AG04450 (cell line): ENCODE measurements around the gene CECR2. TPM values are rescaled to one million over a fixed set of nuclear protein-coding genes. Genes with fewer than 3 reads are reported as not detected.

ENCODE experiments used
- CTCF ChIA-PET: fragments of 300-600, 350-600 bp; formaldehyde crosslinking; extraction: SDS; loops from one replicate; lab custom pipeline; 2022; ENCODE audit warnings: antibody characterized with exemption, inconsistent platforms; lab: Charles Lee
- POLR2A ChIA-PET: fragments of 350-600 bp; formaldehyde crosslinking; extraction: SDS; loops from one replicate; lab custom pipeline; 2021; ENCODE audit warnings: antibody characterized with exemption, inconsistent platforms; lab: Yijun Ruan, JAX
- DNase-seq: peaks from one replicate; pipeline ENCODE4 v3.0.0-alpha.2; 2011; ENCODE audit warnings: low read depth, low spot score
- H3K27ac ChIP-seq: one replicate; pipeline ENCODE4 v1.5.1; 2012; ENCODE audit warnings: low read depth, low read length, control low read depth
- H3K27me3 ChIP-seq: one replicate; pipeline ENCODE4 v1.6.0; 2012; ENCODE audit warnings: low read length; ENCODE audit not compliant: control insufficient read depth, insufficient read depth
- H3K4me3 ChIP-seq: 2 replicates; pipeline ENCODE4 v1.5.1; 2011; ENCODE audit warnings: mild to moderate bottlenecking, low read depth, low read length, control low read depth
- H3K9me3 ChIP-seq: 2 replicates; pipeline ENCODE4 v1.5.1; 2012; ENCODE audit warnings: low read length; ENCODE audit not compliant: control insufficient read depth, insufficient read depth
- polyA plus RNA-seq: library from polyadenylated mRNA; depleted of rRNA; stranded (reverse); fragments of >200 nt; gene quantifications from 2 replicates; pipeline ENCODE4 v1.2.3, GENCODE V29; 2011
- TF ChIP-seq, protein P1 (sequence below): IDR thresholded peaks from 2 replicates; pipeline ENCODE4 v1.5.1; 2011; ENCODE audit warnings: low read depth, low read length, control low read depth, inconsistent platforms

CECR2 gene
- polyA plus RNA-seq, 1 experiment, result not detected

DNA sequence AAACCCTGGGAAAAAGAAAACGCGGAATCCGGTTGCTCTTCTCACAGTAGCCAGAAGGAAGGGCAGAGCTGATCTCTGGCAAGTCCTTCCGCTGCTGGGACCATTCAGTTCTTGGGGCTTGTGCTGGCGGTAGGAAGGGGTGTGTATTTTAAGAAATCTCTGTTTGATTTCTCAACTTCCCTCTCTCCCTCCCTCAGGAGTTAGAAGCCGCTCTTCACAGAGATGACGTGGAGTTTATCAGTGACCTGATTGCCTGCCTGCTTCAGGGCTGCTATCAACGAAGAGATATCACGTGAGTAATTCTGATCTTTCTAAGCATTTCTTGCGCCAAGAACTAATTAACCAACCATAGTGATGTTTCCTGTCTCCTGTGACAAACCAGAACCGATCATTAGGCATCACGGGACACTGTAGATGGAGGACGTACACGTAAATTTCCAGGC is 108.2 kb downstream of the CECR2 start:
- POLR2A ChIA-PET, result no interaction called here
- Histone ChIP-seq H3K4me3 (no peak overlapping the region), H3K27me3 (no peaks in the 10 kb centered on the region), H3K9me3 (no peaks in the 10 kb centered on the region), H3K27ac (no peak overlapping the region)
- DNase-seq, result no peak
- TF ChIP-seq, protein P1, sequence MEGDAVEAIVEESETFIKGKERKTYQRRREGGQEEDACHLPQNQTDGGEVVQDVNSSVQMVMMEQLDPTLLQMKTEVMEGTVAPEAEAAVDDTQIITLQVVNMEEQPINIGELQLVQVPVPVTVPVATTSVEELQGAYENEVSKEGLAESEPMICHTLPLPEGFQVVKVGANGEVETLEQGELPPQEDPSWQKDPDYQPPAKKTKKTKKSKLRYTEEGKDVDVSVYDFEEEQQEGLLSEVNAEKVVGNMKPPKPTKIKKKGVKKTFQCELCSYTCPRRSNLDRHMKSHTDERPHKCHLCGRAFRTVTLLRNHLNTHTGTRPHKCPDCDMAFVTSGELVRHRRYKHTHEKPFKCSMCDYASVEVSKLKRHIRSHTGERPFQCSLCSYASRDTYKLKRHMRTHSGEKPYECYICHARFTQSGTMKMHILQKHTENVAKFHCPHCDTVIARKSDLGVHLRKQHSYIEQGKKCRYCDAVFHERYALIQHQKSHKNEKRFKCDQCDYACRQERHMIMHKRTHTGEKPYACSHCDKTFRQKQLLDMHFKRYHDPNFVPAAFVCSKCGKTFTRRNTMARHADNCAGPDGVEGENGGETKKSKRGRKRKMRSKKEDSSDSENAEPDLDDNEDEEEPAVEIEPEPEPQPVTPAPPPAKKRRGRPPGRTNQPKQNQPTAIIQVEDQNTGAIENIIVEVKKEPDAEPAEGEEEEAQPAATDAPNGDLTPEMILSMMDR, result no peak
- CTCF ChIA-PET, result interaction anchor here (1.0 to 1.6 kb wide), 4 partner anchors 16 to 306 kb away, joined by 3 to 4 read pairs (median 3); no protein-coding TSS in a partner anchor

DNA sequence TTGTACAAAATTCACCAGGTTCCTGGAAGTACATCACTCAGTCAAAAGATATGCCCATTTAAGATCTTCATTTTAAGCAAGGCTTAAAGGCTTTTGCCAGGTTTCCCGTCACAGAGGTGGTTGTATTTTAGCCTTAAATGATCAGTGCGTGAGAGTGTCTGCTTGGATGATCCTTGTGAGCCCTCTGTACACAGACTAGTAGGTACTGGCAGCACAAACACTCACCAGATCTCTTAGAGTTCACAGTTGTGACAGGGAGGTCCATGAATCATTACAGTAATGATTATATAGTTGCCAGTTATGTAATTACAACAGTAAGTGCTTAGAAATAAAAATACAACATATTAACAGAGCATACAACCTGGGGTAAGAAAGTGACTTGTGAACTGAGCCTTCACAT is 109.9 kb downstream of the CECR2 start:
- ChIA-PET CTCF (interaction anchor here (1.7 kb wide), 1 partner anchor 308 kb away, joined by 6 read pairs; no protein-coding TSS in a partner anchor), POLR2A (no interaction called here)
- TF ChIP-seq, protein P1, result no peak
- Histone ChIP-seq H3K27me3 (no peaks in the 10 kb centered on the region), H3K9me3 (no peaks in the 10 kb centered on the region), H3K4me3 (no peak overlapping the region), H3K27ac (no peak overlapping the region)
- DNase-seq, result no peak

DNA sequence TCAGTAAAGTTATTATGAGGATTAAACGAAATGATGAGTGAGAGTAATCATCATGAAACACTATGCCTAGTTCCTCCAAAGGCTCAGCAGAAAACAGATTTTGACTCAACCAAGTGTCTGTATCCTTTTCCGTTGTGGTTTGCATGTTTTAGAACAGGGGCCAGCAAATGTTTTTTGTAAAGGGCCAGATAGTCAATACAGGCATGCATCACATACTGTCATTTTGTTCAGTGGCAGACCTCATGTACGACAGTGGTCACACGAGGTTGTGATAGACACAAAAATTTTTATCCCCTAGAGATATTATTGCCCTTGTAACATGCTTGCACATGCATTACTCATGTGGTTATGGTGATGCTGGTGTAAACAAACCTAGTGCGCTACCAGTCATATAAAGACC is 112.2 kb downstream of the CECR2 start:
- ChIA-PET POLR2A (no interaction called here), CTCF (interaction anchor here (0.7 kb wide), 1 partner anchor 16 kb away, joined by 5 read pairs; no protein-coding TSS in a partner anchor)
- no peak for DNase-seq
- TF ChIP-seq, protein P1, result no peak
- Histone ChIP-seq H3K4me3 (no peak overlapping the region), H3K9me3 (no peaks in the 10 kb centered on the region), H3K27me3 (no peaks in the 10 kb centered on the region), H3K27ac (no peak overlapping the region)

DNA sequence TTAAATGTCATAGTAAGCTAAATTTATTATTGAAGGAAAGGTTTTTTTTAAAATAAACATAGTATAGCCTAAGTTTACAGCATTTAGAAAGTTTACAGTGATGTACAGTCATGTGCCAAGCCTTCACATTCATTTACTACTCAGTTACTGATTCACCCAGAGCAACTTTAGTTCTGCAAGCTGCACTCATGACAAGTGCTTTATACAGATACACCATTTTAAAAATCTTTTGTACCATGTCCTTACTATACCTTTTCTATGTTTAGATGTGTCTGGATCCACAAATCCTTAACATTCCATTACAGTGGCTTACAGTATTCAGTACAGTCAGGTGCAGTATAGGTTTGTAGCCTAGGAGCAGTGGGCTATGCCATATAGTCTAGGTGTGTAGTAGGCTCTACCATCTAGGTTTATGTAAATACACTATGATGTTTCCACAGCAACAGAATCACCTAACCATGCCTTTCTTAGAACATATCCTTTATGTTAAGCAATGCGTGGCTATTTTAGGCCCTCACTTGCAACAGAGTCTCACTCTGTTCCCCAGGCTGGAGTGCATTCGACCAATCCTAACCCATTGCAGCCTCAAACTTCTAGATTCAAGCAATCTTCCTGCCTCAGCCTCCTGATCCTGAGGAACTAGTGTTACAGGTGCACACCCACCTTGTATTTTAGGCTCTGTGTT is 114.6 kb downstream of the CECR2 start:
- no peak for DNase-seq
- no peaks in the 10 kb centered on the region for H3K9me3 ChIP-seq
- no peak overlapping the region for H3K4me3 ChIP-seq
- ChIA-PET POLR2A (interaction anchor here (0.6 kb wide), 1 partner anchor 49 kb away, joined by 4 read pairs; no protein-coding TSS in a partner anchor), CTCF (interaction anchor here (0.6 to 1.8 kb wide), 2 partner anchors 311 to 1284 kb away, joined by 3 to 5 read pairs; no protein-coding TSS in a partner anchor)
- TF ChIP-seq, protein P1, result no peak
- H3K27me3 ChIP-seq, result no peaks in the 10 kb centered on the region
- no peak overlapping the region for H3K27ac ChIP-seq

DNA sequence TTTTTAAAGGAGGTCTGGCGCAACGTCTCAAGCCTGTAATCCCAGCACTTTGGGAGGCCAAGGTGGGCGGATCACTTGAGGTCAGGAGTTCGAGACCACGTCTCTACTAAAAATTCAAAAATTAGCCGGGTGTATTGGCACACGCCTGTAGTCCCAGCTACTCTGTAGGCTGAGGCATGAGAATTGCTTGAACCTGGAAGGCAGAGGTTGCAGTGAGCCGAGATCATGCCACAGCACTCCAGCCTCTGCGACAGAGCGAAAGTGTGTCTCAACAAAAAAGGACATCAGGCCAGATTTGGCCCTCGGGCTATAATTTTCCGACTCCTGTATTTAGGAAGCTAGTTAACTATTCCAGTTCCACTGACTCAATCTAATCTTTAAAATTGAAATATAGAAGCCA is 115.3 kb downstream of the CECR2 start:
- POLR2A ChIA-PET, result no interaction called here
- Histone ChIP-seq H3K27ac (no peak overlapping the region), H3K27me3 (no peaks in the 10 kb centered on the region), H3K4me3 (no peak overlapping the region), H3K9me3 (no peaks in the 10 kb centered on the region)
- TF ChIP-seq, protein P1, result no peak
- DNase-seq, result no peak
- CTCF ChIA-PET, result interaction anchor here (1.8 kb wide), 1 partner anchor 312 kb away, joined by 5 read pairs; no protein-coding TSS in a partner anchor
